ENCODE measurements around the gene PSPC1.

GRCh38 chr13:19766591-19766990 lies 16.2 kb downstream of the PSPC1 start:
- TF ChIP-seq CTCF (IDR thresholded peaks at IDR 0.05) (no peak), EZH2 (IDR thresholded peaks at IDR 0.05) (no peak)
